Activated CD4-positive, alpha-beta T cell treated with anti-CD3 and anti-CD28 coated beads, Interleukin-2, amount 10 ng/mL, durations not matched to agents 24 days and 14 days (primary cell): ENCODE results near the gene DHX57. TPM values are rescaled to one million over a fixed set of nuclear protein-coding genes. Genes with fewer than 3 reads are reported as not detected.
"Not testable (repeated sequence)": the region's sequence is repeated elsewhere in the genome, so short reads cannot be mapped to it uniquely, and the experiment has no call there.

Experiments
- DNase-seq: peaks from one replicate; pipeline ENCODE4 v3.0.0; 2022
- H3K27ac Mint-ChIP-seq: one replicate; pipeline ENCODE4 v1.8.0; 2022; ENCODE audit warnings: mild to moderate bottlenecking, mixed read lengths
- H3K27me3 Mint-ChIP-seq: one replicate; pipeline ENCODE4 v1.8.0; 2022; ENCODE audit warnings: mixed read lengths
- H3K36me3 Mint-ChIP-seq: one replicate; pipeline ENCODE4 v1.8.0; 2022; ENCODE audit warnings: low read depth, mild to moderate bottlenecking, mixed read lengths
- H3K4me1 Mint-ChIP-seq: one replicate; pipeline ENCODE4 v1.8.0; 2021; ENCODE audit warnings: mixed read lengths
- H3K4me3 Mint-ChIP-seq: one replicate; pipeline ENCODE4 v1.8.0; 2022; ENCODE audit warnings: mild to moderate bottlenecking, moderate library complexity, mixed read lengths
- H3K9me3 Mint-ChIP-seq: one replicate; pipeline ENCODE4 v1.8.0; 2021; ENCODE audit warnings: mixed read lengths
- intact Hi-C: fragments of 100-400 bp; cut with micrococcal nuclease; formaldehyde crosslinking; loops from one replicate; pipeline ENCODE4 v1.15.1; 2023
- total RNA-seq: library from RNA; stranded (reverse); gene quantifications from 2 replicates; pipeline ENCODE4 v1.2.3, GENCODE V29; 2022

Gene DHX57
- total RNA-seq, 1 donor from 2014 or later = 24.3 TPM

DNA sequence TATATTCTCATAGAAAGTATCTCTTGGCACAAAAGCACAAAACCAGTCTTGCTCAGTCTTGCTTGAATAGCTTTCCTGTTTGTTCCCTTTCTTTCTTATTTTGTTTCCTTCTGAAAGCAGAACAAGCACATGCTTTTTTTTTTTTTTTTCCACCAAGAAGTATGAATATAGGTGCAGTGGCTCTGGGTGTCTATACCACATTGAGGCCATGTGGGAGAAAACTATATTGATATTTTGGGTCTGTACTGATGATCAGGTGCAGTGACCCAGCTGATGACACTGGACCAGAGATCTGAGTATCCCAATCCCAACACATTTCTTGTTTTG, 69.0 kb downstream of the DHX57 start:
- Mint-ChIP-seq H3K4me1 (peaks cover 1% of the 10 kb centered on the region), H3K27ac (no peak overlapping the region), H3K27me3 (no peaks in the 10 kb centered on the region), H3K36me3 (peaks cover 8% of the 10 kb centered on the region), H3K9me3 (no peaks in the 10 kb centered on the region), H3K4me3 (no peak overlapping the region)
- intact Hi-C loops = no loop called here
- DNase-seq = no peak

DNA sequence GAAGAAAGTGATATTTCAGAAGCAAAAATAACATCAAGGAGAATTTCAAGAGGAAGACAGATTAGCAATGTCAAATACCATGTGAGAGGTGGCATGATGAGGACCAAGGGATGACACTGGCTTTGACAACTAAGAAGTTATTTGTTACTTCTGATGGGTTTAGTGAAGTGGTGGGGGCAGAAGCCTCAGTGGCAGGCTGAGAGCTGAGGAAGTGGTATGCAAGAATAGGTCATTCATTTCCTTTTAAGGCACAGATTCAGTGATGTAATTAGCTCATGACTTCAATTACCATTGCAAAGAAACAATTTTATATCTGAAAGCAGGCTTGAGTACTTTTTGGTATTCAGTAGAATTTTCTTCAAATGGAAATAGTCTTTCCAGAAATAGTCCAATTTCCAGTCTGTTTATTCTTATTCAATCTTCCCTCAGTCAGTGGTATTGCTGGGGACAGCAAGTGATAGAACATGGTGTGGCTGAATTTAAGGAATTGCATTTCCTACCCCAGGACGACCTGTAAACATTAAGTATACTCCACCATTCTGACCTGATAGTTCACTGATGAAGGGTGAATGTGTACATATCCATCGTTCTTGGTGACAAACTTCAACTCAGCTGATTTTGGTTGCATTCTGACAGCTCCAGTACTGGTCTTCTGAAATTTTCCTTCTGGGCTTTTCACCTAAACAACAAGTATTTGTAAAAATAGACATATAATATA, 69.6 kb downstream of the DHX57 start:
- DNase-seq = peak; percentile 60
- H3K4me1 Mint-ChIP-seq = peaks cover 1% of the 10 kb centered on the region
- H3K9me3 Mint-ChIP-seq = no peaks in the 10 kb centered on the region
- no peak overlapping the region for H3K27ac Mint-ChIP-seq
- H3K4me3 Mint-ChIP-seq = no peak overlapping the region
- peaks cover 5% of the 10 kb centered on the region for H3K36me3 Mint-ChIP-seq
- intact Hi-C loops = no loop called here
- no peaks in the 10 kb centered on the region for H3K27me3 Mint-ChIP-seq

DNA sequence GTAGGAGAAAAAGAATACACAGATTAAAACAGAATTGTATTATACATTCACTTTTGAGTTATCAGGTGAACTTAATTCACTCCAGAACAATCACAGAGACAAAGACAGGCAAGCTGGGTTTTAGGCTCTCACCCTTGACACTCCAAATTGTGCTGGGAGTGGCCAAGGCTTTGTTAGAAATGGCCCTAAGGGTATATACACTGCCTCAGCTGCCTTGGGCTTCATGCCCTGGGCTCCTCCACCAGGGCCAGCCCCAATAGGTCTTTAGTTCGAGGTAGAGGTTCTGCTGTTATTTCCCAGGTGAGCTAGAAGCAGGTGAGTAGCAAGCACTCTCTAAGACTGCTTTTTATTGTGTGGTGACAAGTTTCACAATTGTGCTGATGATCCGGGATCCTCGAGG, 77.8 kb downstream of the DHX57 start:
- Mint-ChIP-seq H3K27ac (no peak overlapping the region), H3K4me1 (no peaks in the 10 kb centered on the region), H3K36me3 (peaks cover 3% of the 10 kb centered on the region), H3K9me3 (no peaks in the 10 kb centered on the region), H3K27me3 (no peaks in the 10 kb centered on the region), H3K4me3 (no peak overlapping the region)
- intact Hi-C loops = no loop called here
- DNase-seq = no peak

DNA sequence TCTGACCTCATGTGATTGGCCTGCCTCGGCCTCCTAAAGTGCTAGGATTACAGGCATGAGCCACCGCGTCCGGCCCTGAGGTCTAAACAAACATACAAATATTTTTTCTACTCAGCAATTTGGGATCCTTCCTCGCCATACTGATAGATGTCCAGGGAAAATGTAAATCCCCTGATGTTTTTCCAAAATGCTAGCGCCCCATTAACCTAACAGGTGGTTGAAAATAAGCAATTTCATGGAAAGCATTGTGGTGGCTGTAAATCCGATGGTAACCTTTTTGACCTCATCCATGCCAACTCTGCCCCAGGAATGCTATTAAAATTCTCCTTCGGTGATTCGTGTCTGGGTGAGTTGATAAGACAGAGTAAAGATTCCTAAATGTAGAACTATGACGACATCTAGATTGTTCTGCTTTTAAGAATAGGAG, 78.5 kb downstream of the DHX57 start:
- H3K9me3 Mint-ChIP-seq = no peaks in the 10 kb centered on the region
- peaks cover 3% of the 10 kb centered on the region for H3K36me3 Mint-ChIP-seq
- no peaks in the 10 kb centered on the region for H3K4me1 Mint-ChIP-seq
- intact Hi-C loops = no loop called here
- no peak overlapping the region for H3K4me3 Mint-ChIP-seq
- no peak overlapping the region for H3K27ac Mint-ChIP-seq
- DNase-seq = no peak
- H3K27me3 Mint-ChIP-seq = no peaks in the 10 kb centered on the region

DNA sequence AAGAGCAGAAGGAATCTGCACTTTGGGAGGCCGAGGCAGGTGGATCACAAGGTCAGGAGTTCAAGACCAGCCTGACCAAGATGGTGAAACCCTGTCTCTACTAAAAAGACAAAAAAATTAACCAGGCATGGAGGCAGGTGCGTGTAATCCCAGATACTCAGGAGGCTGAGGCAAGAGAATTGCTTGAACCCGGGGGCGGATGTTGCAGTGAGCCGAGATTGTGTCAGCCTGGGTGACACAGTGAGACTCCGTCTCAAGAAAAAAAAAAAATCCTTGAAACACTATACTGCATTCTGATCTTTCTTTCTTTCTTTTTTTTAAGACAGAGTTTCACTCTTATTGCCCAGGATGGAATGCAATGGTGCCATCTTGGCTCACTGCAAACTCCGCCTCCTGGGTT, 80.7 kb downstream of the DHX57 start:
- H3K27ac Mint-ChIP-seq, H3K9me3 Mint-ChIP-seq, H3K4me3 Mint-ChIP-seq, DNase-seq, intact Hi-C loops, H3K27me3 Mint-ChIP-seq, H3K4me1 Mint-ChIP-seq, H3K36me3 Mint-ChIP-seq: not testable (repeated sequence)

DNA sequence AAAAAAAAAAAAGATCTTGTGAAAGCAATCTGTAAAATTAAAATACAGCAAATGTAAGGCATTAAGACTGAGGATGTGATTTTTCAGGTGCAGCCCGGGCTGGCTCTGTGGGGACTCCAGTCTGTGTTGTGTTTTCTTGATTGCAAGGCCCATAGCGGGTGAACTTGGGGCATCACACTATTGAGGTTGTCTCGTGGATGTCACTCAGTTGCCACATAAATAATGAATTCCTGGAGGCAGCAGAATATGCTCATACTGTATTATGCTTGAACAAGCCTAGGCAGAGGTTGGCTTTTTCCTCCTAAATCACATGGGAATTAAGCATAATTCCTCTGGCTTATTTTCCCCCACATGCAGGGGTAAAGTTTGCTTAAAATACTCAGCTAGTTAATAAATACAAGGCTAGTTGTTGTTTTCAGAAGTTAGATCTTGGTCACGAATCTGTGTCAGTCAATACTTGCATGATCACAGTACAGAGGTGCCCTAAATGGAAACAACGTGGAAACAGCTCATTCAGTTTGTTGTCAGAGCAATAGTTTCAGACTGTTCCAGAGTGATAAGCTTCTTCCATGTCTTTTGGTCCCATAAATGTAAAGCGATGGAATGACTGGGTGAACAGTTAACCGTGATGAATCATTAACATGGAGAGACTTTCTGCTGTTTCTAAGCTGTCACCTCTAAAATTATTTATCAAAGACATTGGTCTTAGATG, 81.3 kb downstream of the DHX57 start:
- no peak overlapping the region for H3K27ac Mint-ChIP-seq
- H3K27me3 Mint-ChIP-seq = no peaks in the 10 kb centered on the region
- no peaks in the 10 kb centered on the region for H3K4me1 Mint-ChIP-seq
- no peak for DNase-seq
- no peak overlapping the region for H3K4me3 Mint-ChIP-seq
- intact Hi-C loops = no loop called here
- H3K9me3 Mint-ChIP-seq = no peaks in the 10 kb centered on the region
- peaks cover 3% of the 10 kb centered on the region for H3K36me3 Mint-ChIP-seq

DNA sequence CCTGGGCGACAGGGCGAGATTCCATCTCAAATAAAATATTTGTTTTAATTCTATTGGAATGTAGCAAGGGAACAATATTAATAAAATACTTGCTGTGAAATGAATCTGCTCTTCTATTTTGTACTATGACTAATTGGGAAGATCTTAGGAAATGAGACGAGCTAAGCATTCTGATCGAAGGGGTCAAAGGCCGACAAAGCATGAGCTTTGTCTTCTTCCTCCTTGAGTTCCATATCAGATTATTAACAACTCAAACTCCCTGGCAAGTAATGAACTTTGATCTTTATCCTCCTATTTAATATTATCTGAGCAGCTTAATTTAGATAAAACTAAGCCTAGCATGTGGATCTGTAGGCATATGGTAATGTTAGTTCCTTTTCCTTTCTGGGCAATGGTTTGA, 82.2 kb downstream of the DHX57 start:
- H3K4me3 Mint-ChIP-seq = no peak overlapping the region
- peaks cover 3% of the 10 kb centered on the region for H3K36me3 Mint-ChIP-seq
- H3K9me3 Mint-ChIP-seq = no peaks in the 10 kb centered on the region
- intact Hi-C loops = no loop called here
- no peaks in the 10 kb centered on the region for H3K4me1 Mint-ChIP-seq
- DNase-seq = no peak
- H3K27me3 Mint-ChIP-seq = no peaks in the 10 kb centered on the region
- no peak overlapping the region for H3K27ac Mint-ChIP-seq

DNA sequence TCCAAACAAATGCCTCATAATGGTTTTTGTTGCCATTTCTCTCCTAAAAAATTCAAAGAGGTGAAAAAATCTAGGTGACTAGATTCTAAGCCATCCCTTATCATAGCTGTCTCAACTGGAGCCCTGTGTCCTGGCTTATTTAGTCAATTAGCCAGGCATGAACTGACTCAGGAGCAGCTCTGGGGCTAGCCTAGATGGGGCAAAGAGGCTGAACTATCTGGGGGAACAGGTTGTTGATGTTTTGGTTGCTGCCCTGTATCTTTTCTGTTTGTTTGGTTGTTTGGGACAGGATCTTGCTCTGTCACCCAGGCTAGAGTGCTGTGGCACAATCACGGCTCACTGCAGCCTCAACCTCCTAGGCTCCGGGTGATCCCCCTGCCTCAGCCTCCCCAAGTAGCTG, 83.0 kb downstream of the DHX57 start:
- no peak overlapping the region for H3K27ac Mint-ChIP-seq

DNA sequence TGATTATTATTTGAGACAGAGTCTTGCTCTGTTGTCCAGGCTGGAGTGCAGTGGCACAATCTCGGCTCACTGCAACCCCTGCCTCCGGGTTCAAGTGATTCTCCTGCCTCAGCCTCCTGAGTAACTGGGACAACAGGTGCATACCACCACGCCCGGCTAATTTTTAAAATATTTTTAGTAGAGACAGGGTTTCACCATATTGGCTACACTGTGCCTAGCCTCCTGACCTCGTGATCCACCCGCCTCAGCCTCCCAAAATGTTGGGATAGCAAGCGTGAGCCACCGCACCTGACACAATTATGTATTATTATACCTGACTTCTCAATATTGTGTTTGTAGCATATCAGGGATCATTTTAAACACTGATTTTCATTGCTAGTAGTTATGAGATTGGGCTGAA, 83.4 kb downstream of the DHX57 start:
- intact Hi-C loops, H3K4me3 Mint-ChIP-seq, H3K27ac Mint-ChIP-seq, DNase-seq, H3K36me3 Mint-ChIP-seq, H3K9me3 Mint-ChIP-seq, H3K27me3 Mint-ChIP-seq, H3K4me1 Mint-ChIP-seq: not testable (repeated sequence)

More for the DNA sequence above, 83.0 kb downstream of the DHX57 start:
- no peak overlapping the region for H3K4me3 Mint-ChIP-seq
- DNase-seq = no peak
- no peaks in the 10 kb centered on the region for H3K9me3 Mint-ChIP-seq
- H3K36me3 Mint-ChIP-seq = peaks cover under 1% of the 10 kb centered on the region
- H3K27me3 Mint-ChIP-seq = no peaks in the 10 kb centered on the region
- intact Hi-C loops = no loop called here
- H3K4me1 Mint-ChIP-seq = no peaks in the 10 kb centered on the region

DNA sequence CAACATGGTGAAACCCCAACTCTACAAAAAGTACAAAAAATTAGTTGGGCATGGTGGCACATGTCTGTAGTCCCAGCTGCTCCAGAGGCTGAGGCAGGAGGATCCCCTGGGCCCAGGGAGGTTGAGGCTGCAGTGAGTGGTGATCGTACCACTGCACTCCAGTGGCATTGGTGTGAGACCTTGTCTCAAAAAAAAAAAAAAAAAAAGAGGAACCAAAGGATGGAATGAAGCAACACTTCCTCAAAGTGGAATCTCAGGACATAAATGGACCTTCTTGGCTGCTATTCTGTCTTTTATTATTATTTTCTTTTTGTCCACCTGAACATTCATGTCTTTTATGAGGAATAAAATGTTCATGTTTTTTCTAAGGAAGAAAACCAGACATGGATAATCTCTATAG, 84.0 kb downstream of the DHX57 start:
- no peak for DNase-seq
- H3K9me3 Mint-ChIP-seq = no peaks in the 10 kb centered on the region
- intact Hi-C loops = no loop called here

DNA sequence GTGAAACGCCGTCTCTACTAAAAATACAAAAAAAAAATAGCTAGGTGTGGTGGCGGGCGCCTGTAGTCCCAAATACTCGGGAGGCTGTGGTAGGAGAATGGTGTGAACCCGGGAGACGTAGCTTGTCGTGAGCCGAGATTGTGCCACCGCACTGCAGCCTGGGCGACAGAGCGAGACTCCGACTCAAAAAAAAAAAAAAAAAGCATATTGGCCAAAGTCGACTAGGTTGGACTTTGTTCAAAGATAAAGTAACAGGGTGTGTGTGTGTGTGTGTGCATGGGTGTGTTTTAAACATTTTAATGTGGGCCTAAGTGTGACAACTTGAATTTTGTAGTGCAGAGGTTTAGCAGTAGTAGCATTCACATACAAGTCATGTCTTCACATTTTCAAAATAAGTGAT, 86.0 kb downstream of the DHX57 start:
- no peak for DNase-seq
- Mint-ChIP-seq H3K27me3 (no peaks in the 10 kb centered on the region), H3K36me3 (no peaks in the 10 kb centered on the region), H3K4me3 (no peak overlapping the region), H3K27ac (no peak overlapping the region), H3K4me1 (no peaks in the 10 kb centered on the region), H3K9me3 (no peaks in the 10 kb centered on the region)
- intact Hi-C loops = no loop called here

More for the DNA sequence above, 84.0 kb downstream of the DHX57 start:
- Mint-ChIP-seq H3K4me3 (no peak overlapping the region), H3K4me1 (no peaks in the 10 kb centered on the region), H3K27me3 (no peaks in the 10 kb centered on the region), H3K36me3 (no peaks in the 10 kb centered on the region), H3K27ac (no peak overlapping the region)

DNA sequence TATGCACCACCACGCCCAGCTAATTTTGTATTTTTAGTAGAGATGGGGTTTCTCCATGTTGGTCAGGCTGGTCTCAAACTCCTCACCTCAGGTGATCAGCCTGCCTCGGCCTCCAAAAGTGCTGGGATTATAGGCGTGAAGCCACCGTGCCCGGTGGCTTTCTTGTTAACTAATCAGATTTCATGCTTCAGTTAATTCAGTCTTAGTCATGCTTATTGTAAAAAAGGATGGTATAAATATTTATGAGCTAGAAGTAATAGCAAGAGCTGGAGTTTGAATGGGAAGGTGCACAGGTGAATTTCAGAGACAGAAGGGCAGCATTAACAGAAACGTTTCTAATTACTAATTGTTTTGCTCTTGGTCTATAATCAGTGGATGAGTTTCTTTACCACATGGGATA, 87.4 kb downstream of the DHX57 start:
- Mint-ChIP-seq H3K4me1 (no peaks in the 10 kb centered on the region), H3K36me3 (no peaks in the 10 kb centered on the region), H3K27me3 (no peaks in the 10 kb centered on the region), H3K27ac (no peak overlapping the region), H3K4me3 (no peak overlapping the region), H3K9me3 (no peaks in the 10 kb centered on the region)
- no peak for DNase-seq
- intact Hi-C loops = no loop called here

DNA sequence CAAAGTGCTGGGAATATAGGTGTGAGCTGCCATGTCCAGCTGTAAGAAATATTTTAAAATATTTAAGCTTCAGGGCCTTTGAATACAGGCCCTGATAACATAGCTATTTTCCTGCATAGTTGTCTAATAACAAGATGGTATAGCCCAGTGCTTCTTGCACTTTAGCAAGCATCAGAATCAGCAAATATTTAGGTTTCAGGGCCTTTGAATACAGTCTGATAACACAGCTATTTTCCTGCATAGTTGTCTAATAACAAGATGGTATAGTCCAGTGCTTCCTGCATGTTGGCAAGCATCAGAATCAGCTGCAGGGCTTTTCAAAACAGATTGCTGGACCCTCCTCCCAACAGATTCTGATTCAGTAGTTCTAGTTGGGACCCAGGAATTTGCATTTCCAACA, 92.1 kb downstream of the DHX57 start:
- intact Hi-C loops = no loop called here
- H3K27ac Mint-ChIP-seq = no peak overlapping the region
- H3K4me3 Mint-ChIP-seq = no peak overlapping the region
- DNase-seq = no peak
- H3K36me3 Mint-ChIP-seq = peaks cover 8% of the 10 kb centered on the region
- H3K4me1 Mint-ChIP-seq = peaks cover 2% of the 10 kb centered on the region
- H3K27me3 Mint-ChIP-seq = no peaks in the 10 kb centered on the region
- H3K9me3 Mint-ChIP-seq = no peaks in the 10 kb centered on the region

DNA sequence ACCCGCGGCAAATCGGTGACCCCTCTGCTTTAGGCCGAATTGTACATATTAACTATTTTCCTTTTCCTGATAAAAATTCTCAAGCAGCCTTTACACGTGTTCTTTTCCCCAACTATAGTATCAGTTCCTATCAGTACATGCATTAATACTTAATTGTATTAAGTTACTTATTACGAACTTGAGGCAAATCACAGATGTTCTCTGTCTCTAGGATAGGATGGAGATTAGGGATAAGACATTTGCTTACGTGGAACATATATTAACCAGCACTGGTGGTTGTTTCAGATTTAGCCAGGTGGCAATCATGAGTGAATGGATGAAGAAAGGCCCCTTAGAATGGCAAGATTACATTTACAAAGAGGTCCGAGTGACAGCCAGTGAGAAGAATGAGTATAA, 97.0 kb downstream of the DHX57 start:
- Mint-ChIP-seq H3K4me1 (peaks cover 13% of the 10 kb centered on the region), H3K27me3 (peaks cover 18% of the 10 kb centered on the region), H3K9me3 (no peaks in the 10 kb centered on the region), H3K27ac (peak overlapping the region; percentile 100), H3K36me3 (peaks cover 14% of the 10 kb centered on the region), H3K4me3 (peak overlapping the region; percentile 100)
- no peak for DNase-seq
- intact Hi-C loops = loop anchor here (1.0 to 2.0 kb wide), 2 partner anchors 27 to 96 kb away; partner anchors contain the start of genes DHX57, MORN2 and SRSF7

DNA sequence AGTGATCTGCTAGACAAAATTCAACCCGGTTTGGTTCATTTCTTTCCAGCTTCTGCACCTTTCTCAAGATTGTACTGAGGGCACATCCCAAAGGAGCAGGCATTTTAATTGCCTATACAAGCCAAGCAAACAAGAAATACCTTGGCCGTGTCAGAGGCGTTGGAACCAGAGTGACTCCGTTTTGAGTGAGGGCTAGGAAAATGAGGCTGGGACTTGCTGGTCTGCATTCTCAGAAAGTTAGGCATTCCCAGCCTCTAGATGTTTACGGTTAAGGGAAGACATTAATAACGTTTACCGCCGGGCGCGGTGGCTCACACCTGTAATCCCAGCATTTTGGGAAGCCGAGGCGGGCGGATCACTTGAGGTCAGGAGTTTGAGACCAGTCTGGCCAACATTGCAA, 99.2 kb downstream of the DHX57 start:
- peaks cover 13% of the 10 kb centered on the region for H3K4me1 Mint-ChIP-seq
- H3K9me3 Mint-ChIP-seq = no peaks in the 10 kb centered on the region
- peak overlapping the region; percentile 59 for H3K4me3 Mint-ChIP-seq
- H3K36me3 Mint-ChIP-seq = peaks cover 8% of the 10 kb centered on the region
- intact Hi-C loops = no loop called here
- H3K27me3 Mint-ChIP-seq = peaks cover 18% of the 10 kb centered on the region
- no peak for DNase-seq
- H3K27ac Mint-ChIP-seq = no peak overlapping the region
